CD8-positive, alpha-beta memory T cell (primary cell): Measurements from ENCODE around the gene CSTPP1. TPM values are rescaled to one million over a fixed set of nuclear protein-coding genes. Genes with fewer than 3 reads are reported as not detected.
"Not testable (repeated sequence)": the region's sequence is repeated elsewhere in the genome, so short reads cannot be mapped to it uniquely, and the experiment has no call there.

Experiments used
- CTCF ChIA-PET: fragments of 350-600 bp; sonication (Branson Sonifier 250); formaldehyde crosslinking; loops from one replicate; lab custom pipeline; 2021; ENCODE audit warnings: antibody characterized with exemption; lab: Charles Lee
- POLR2A ChIA-PET: fragments of 350-600 bp; sonication (Branson Sonifier 250); formaldehyde crosslinking; loops from one replicate; lab custom pipeline; 2021; ENCODE audit warnings: antibody characterized with exemption; lab: Charles Lee
- DNase-seq, 5 donors: peaks; one replicate each; pipeline versions ENCODE4 v3.0.0 to v3.0.0-alpha.2; 2020 to 2022; ENCODE audit warnings: mixed read lengths in 1 of 5
- H3K27ac ChIP-seq: one replicate; pipeline ENCODE4 v1.7.0; 2013; ENCODE audit warnings: low read depth, mild to moderate bottlenecking, low read length, moderate library complexity
- H3K27me3 ChIP-seq: 2 replicates; pipeline ENCODE4 v1.7.0; 2013; ENCODE audit warnings: low read length, mild to moderate bottlenecking; ENCODE audit not compliant: insufficient read depth, poor library complexity, severe bottlenecking
- H3K36me3 ChIP-seq: 2 replicates; pipeline ENCODE4 v1.7.0; 2013; ENCODE audit warnings: mild to moderate bottlenecking, low read length, moderate library complexity; ENCODE audit not compliant: insufficient read depth
- H3K4me1 ChIP-seq: 2 replicates; pipeline ENCODE4 v1.7.0; 2013; ENCODE audit warnings: mild to moderate bottlenecking, low read length, moderate library complexity; ENCODE audit not compliant: insufficient read depth
- H3K4me3 ChIP-seq: 2 replicates; pipeline ENCODE4 v1.7.0; 2013; ENCODE audit warnings: mild to moderate bottlenecking, low read length
- H3K9me3 ChIP-seq: 2 replicates; pipeline ENCODE4 v1.7.0; 2013; ENCODE audit warnings: mild to moderate bottlenecking, low read length
- H3K27ac Mint-ChIP-seq, 8 donors: one replicate each; pipeline ENCODE4 v1.8.0; 2020 to 2021; ENCODE audit warnings: mixed read lengths in 8 of 8, mild to moderate bottlenecking in 6 of 8, inconsistent platforms in 3 of 8, moderate library complexity in 3 of 8
- H3K27me3 Mint-ChIP-seq, 2 donors: one replicate each; pipeline ENCODE4 v1.8.0; 2020 to 2021; ENCODE audit warnings: mixed read lengths in 2 of 2, mild to moderate bottlenecking in 1 of 2, moderate library complexity in 1 of 2
- H3K36me3 Mint-ChIP-seq, 3 donors: one replicate each; pipeline ENCODE4 v1.8.0; 2020 to 2021; ENCODE audit warnings: mixed read lengths in 3 of 3, inconsistent platforms in 1 of 3, mild to moderate bottlenecking in 1 of 3
- H3K4me1 Mint-ChIP-seq, 3 donors: one replicate each; pipeline ENCODE4 v1.8.0; 2020 to 2021; ENCODE audit warnings: mixed read lengths in 3 of 3, inconsistent platforms in 1 of 3, mild to moderate bottlenecking in 1 of 3
- H3K4me3 Mint-ChIP-seq, 7 donors: one replicate each; pipeline ENCODE4 v1.8.0; 2020 to 2021; ENCODE audit warnings: mixed read lengths in 7 of 7, mild to moderate bottlenecking in 6 of 7, moderate library complexity in 4 of 7, inconsistent platforms in 2 of 7
- H3K9me3 Mint-ChIP-seq, 5 donors: one replicate each; pipeline ENCODE4 v1.8.0; 2020 to 2022; ENCODE audit warnings: mixed read lengths in 5 of 5, mild to moderate bottlenecking in 3 of 5, moderate library complexity in 2 of 5, inconsistent platforms in 1 of 5
- polyA plus RNA-seq: library from polyadenylated mRNA; unstranded; fragments of 300-500 nt; fragmentation: Illumina TruSeq; gene quantifications from one replicate; pipeline ENCODE4 v1.2.3, GENCODE V29; 2021
- total RNA-seq, 2 experiments: library from RNA; stranded (reverse); gene quantifications; one replicate each; pipeline ENCODE4 v1.2.3, GENCODE V29; 2021

The CSTPP1 gene
- total and polyA plus RNA-seq, 3 experiments from 2014 or later = 16.9 to 19.7 (median 18.4) TPM

DNA sequence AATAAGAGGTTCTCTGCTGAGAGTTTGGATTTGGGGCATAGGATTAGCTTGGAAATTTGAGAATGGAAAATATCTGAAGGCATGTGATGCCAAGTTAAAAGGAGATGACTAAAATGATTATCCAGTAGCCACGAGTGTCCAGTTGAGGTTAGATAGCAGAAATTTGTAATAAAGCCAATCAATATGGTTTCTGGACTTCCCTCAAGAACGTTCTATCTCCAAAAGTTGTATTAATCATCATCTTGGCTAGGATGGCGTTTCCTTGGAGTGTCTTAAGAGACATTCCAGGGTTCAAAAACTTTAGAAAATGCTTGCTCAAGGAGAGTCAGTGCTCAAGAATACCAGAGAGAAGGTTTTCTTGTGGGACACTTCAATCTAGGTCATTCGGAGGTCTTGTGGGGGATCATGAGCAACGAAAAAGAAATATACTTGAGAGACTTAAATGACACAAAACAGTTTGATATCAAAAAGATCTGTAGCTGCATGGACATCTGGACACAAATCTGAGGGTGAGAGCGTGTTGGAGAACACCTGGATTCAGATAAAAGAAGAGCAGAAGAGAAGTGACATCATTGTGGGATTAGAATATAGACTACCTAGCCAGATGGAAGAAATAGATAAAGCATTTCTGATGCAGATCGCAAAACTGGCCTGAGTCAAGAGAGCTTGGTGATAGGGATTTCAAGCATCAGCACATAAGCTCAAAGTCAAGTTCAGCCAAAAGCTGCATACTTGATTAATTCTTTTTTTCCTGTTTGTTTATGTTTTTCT is 142.4 kb downstream of the CSTPP1 start:
- no peak overlapping the region for H3K4me3 ChIP-seq
- H3K4me1 ChIP-seq = no peaks in the 10 kb centered on the region
- CTCF ChIA-PET = no interaction called here

DNA sequence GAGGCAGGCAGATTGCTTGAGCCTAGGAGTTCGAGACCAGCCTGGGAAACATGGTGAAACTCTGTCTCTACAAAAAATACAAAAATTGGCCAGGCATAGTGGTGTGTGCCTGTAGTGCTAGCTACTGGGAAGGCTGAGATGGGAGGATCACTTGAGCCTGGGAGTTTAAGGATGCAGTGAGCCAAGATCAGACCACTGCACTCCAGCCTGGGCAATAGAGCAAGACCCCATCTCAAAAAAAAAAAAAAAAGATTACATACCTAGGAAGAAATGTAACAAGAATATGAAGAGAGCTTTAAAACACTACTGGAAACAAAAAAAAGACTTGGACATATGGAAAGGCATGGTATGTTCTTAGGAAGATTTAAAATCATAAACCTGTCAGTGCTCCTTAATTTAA is 144.2 kb downstream of the CSTPP1 start:
- H3K27me3 ChIP-seq, H3K9me3 ChIP-seq, H3K4me1 Mint-ChIP-seq, H3K36me3 Mint-ChIP-seq, H3K4me3 Mint-ChIP-seq, H3K36me3 ChIP-seq, H3K4me3 ChIP-seq, H3K27me3 Mint-ChIP-seq, H3K9me3 Mint-ChIP-seq, CTCF ChIA-PET, POLR2A ChIA-PET, DNase-seq, H3K27ac ChIP-seq, H3K27ac Mint-ChIP-seq, H3K4me1 ChIP-seq: not testable (repeated sequence)

More for the DNA sequence above, 142.4 kb downstream of the CSTPP1 start:
- Mint-ChIP-seq H3K4me3 (no peak overlapping the region), H3K36me3 (peaks cover 0 to 4% (median 0%) of the 10 kb centered on the region in 3 donors), H3K27ac (no peak overlapping the region), H3K4me1 (no peaks in the 10 kb centered on the region), H3K27me3 (no peaks in the 10 kb centered on the region), H3K9me3 (peaks cover 0 to 2% (median 0%) of the 10 kb centered on the region in 5 donors)
- DNase-seq = no peak
- H3K27me3 ChIP-seq = no peaks in the 10 kb centered on the region
- no peak overlapping the region for H3K27ac ChIP-seq
- no peaks in the 10 kb centered on the region for H3K36me3 ChIP-seq
- no peaks in the 10 kb centered on the region for H3K9me3 ChIP-seq
- POLR2A ChIA-PET = no interaction called here

DNA sequence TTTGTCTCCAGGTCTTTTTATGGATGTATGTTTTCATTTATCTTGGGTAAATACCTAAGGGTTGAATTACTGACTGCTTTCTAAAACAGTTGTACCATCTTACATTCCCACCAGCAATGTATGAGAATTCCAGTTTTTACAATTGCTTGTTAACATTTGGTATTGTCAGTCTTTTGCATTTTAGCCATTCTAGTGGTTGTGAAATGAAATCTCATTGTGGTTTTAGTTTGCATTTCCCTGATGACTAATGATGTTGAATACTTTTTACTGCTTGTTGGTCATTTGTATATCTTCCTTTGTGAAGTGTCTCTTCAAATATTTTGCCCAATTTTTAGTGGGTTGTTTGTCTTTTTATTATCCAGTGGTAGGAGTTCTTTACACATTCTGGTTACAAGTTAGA is 147.4 kb downstream of the CSTPP1 start:
- H3K9me3 Mint-ChIP-seq = peaks cover 0 to 2% (median 0%) of the 10 kb centered on the region in 5 donors

DNA sequence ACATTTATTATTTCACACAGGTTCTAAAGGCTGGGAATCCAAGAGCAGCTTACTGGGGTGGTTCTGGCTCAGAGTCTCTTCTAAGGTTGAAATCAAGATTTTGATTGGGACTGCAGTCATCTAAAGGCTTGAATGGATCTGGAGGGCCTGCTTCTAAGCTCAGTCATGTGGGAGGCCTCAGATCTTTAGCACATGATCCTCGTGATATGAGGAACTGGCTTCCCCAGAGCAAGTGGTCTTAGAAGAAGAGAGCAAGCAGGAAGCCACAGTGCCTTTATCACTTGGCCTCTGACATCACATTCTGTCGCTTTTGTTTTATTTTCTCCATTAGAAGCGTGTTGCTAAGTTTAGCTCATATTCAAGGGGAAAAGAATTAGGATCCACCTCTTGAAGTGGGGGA is 151.2 kb downstream of the CSTPP1 start:
- no peak overlapping the region for H3K4me3 ChIP-seq
- Mint-ChIP-seq H3K27ac (no peak overlapping the region), H3K4me1 (no peaks in the 10 kb centered on the region), H3K27me3 (no peaks in the 10 kb centered on the region), H3K4me3 (no peak overlapping the region), H3K9me3 (peaks cover 0 to 2% (median 0%) of the 10 kb centered on the region in 5 donors), H3K36me3 (no peaks in the 10 kb centered on the region)
- no peaks in the 10 kb centered on the region for H3K27me3 ChIP-seq
- CTCF ChIA-PET = no interaction called here
- no peak overlapping the region for H3K27ac ChIP-seq
- H3K36me3 ChIP-seq = no peaks in the 10 kb centered on the region
- H3K4me1 ChIP-seq = no peaks in the 10 kb centered on the region
- H3K9me3 ChIP-seq = no peaks in the 10 kb centered on the region
- POLR2A ChIA-PET = no interaction called here
- no peak for DNase-seq

More for the DNA sequence above, 147.4 kb downstream of the CSTPP1 start:
- DNase-seq = no peak
- POLR2A ChIA-PET = no interaction called here
- CTCF ChIA-PET = no interaction called here
- H3K27me3 Mint-ChIP-seq = no peaks in the 10 kb centered on the region
- H3K4me1 Mint-ChIP-seq = no peaks in the 10 kb centered on the region
- H3K4me3 Mint-ChIP-seq = no peak overlapping the region
- H3K4me1 ChIP-seq = no peaks in the 10 kb centered on the region
- H3K27me3 ChIP-seq = no peaks in the 10 kb centered on the region
- no peak overlapping the region for H3K27ac ChIP-seq
- H3K36me3 Mint-ChIP-seq = no peaks in the 10 kb centered on the region
- no peak overlapping the region for H3K4me3 ChIP-seq
- H3K27ac Mint-ChIP-seq = no peak overlapping the region
- no peaks in the 10 kb centered on the region for H3K9me3 ChIP-seq
- H3K36me3 ChIP-seq = no peaks in the 10 kb centered on the region

DNA sequence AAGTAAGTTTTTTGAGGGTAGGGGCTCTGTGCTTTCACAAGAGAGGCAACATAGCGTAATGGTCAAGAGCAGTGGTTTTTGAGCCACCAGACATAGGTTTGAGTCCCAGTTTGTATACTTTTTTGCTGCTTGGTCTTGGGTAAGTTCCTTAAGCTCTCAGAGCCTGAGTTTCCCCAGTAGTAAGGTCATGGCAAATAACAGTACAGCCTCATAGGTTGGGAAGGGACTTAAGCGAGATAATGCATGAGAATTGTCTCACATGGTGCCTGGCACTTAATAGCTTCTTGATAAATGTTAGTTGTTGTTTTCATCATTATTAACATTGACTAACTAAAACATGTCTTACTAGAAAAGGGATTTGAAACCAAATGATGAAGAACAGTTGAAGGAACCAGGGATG is 157.0 kb downstream of the CSTPP1 start:
- H3K4me3 Mint-ChIP-seq = no peak overlapping the region
- ChIA-PET CTCF (no interaction called here), POLR2A (no interaction called here)
- no peak overlapping the region for H3K4me3 ChIP-seq
- no peaks in the 10 kb centered on the region for H3K36me3 Mint-ChIP-seq
- H3K27me3 Mint-ChIP-seq = no peaks in the 10 kb centered on the region
- H3K27me3 ChIP-seq = no peaks in the 10 kb centered on the region
- H3K9me3 ChIP-seq = no peaks in the 10 kb centered on the region
- no peak overlapping the region for H3K27ac ChIP-seq
- H3K9me3 Mint-ChIP-seq = no peaks in the 10 kb centered on the region
- H3K36me3 ChIP-seq = no peaks in the 10 kb centered on the region
- H3K27ac Mint-ChIP-seq = no peak overlapping the region
- no peaks in the 10 kb centered on the region for H3K4me1 Mint-ChIP-seq
- H3K4me1 ChIP-seq = no peaks in the 10 kb centered on the region
- DNase-seq = no peak

DNA sequence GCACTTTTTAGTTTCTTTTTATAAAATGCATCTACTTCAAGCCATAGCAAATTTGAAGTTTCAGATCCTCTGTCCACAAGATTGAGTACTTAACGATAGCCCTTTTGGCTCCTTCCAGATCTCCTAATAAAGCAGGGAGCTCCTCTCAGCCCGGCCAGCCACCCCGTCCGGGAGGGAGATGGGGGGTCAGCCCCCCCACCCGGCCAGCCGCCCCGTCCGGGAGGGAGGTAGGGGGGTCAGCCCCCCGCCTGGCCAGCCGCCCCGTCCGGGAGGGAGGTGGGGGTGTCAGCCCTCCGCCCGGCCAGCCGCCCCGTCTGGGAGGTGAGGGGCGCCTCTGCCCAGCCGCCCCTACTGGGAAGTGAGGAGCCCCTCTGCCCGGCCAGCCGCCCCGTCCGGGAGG is 160.3 kb downstream of the CSTPP1 start:
- H3K27ac ChIP-seq, H3K4me3 Mint-ChIP-seq, CTCF ChIA-PET, H3K4me3 ChIP-seq, H3K27me3 ChIP-seq, H3K27ac Mint-ChIP-seq, H3K9me3 ChIP-seq, H3K4me1 ChIP-seq, DNase-seq, H3K36me3 ChIP-seq, H3K36me3 Mint-ChIP-seq, H3K9me3 Mint-ChIP-seq, POLR2A ChIA-PET, H3K27me3 Mint-ChIP-seq, H3K4me1 Mint-ChIP-seq: not testable (repeated sequence)

DNA sequence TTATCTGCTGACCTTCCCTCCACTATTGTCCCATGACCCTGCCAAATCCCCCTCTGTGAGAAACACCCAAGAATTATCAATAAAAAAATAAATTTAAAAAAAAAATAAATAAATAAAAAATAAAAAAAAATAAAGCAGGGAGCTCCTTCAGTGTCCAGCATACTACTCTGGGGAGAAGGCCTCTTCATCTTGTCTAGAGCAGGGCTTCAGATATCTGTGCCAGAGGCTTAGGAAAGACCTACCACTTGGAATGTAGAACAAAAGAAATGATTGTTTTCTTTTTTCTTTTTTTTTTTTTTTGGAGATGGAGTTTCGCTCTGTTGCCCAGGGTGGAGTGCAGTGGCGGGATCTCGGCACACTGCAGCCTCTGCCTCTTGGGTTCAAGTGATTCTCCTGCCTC is 161.7 kb downstream of the CSTPP1 start:
- POLR2A ChIA-PET = interaction anchor here (0.6 kb wide), 1 partner anchor 515 kb away, joined by 4 read pairs; no protein-coding TSS in a partner anchor
- H3K36me3 Mint-ChIP-seq, H3K36me3 ChIP-seq, H3K9me3 Mint-ChIP-seq, H3K4me1 Mint-ChIP-seq, H3K27me3 ChIP-seq, H3K27ac ChIP-seq, DNase-seq, H3K4me3 Mint-ChIP-seq, H3K4me3 ChIP-seq, H3K9me3 ChIP-seq, CTCF ChIA-PET, H3K4me1 ChIP-seq, H3K27ac Mint-ChIP-seq, H3K27me3 Mint-ChIP-seq: not testable (repeated sequence)

DNA sequence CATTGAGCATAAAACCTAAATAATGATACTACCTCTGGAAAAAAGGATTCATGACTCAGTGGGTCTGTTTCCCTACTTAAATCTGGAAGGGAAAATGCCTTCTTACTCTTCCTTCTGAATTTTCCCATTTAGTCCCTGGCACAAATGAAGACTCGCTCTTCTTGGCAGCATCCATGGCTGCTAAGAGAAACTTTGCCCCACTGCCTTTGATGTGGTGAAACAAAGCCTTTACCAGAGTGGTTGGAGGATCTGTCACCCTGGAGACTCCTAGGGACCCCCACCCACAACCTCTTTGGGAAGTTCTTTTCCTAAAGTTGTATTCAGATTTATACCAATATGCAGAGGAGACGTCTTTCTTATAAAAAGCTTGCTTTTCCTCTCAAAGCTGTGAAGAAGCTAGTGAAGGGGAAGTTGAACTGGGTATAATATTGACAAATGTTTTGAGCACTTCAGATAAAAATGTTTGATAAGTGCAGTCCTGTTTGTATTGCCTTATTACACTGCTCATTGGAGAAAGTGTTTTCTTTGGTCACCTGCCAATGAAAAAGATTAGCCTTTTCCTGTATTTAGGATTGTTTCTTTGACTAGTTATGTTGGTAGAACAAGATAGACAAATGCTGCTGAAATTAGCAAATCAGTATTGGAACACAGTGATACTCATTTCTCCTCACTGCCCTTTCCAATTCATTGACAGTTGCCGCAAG is 162.8 kb downstream of the CSTPP1 start:
- Histone ChIP-seq H3K4me3 (no peak overlapping the region), H3K9me3 (no peaks in the 10 kb centered on the region), H3K27me3 (no peaks in the 10 kb centered on the region), H3K36me3 (no peaks in the 10 kb centered on the region), H3K27ac (no peak overlapping the region), H3K4me1 (no peaks in the 10 kb centered on the region)
- Mint-ChIP-seq H3K4me3 (no peak overlapping the region), H3K27ac (no peak overlapping the region), H3K36me3 (no peaks in the 10 kb centered on the region), H3K4me1 (no peaks in the 10 kb centered on the region), H3K9me3 (no peaks in the 10 kb centered on the region), H3K27me3 (no peaks in the 10 kb centered on the region)
- no peak for DNase-seq
- ChIA-PET CTCF (no interaction called here), POLR2A (no interaction called here)
